ENCODE data around the gene LRMDA.

Gene LRMDA

DNA sequence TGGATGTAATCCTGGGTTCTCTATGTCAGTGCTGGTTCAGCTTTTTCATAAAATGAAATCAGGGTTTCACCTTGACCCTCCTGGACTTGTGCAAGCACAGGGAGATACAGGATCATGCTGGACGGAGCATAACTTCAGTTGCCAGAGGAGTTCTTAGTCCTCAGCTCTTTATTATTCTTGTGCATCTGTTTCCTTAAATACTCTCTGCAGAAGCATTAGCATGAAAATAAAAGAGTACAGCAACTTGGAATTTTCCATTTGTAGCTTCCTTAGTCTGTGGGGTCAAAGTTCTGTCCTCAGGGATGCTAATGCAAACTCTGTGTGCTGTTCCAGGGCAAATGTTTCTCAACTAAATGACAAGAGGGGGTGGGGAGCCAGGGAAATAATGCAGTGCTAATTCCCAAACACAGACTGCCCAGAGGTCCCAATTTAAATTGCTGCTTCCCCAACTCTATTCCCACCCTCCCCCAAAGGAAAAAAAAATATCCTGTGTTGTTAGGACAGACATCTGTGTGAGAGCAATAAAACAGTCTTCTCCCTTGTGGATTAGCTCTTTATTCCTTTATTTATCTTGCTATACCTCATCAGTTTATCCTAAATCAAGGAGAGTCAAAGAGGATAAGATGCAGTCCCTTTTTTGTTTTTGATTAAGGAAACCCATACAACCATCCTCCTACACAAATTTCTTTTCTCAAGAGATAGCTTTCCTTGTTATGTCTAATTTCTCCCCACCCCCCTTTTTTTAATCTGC, 905.0 kb downstream of the LRMDA start:
- no peak for DNase-seq

DNA sequence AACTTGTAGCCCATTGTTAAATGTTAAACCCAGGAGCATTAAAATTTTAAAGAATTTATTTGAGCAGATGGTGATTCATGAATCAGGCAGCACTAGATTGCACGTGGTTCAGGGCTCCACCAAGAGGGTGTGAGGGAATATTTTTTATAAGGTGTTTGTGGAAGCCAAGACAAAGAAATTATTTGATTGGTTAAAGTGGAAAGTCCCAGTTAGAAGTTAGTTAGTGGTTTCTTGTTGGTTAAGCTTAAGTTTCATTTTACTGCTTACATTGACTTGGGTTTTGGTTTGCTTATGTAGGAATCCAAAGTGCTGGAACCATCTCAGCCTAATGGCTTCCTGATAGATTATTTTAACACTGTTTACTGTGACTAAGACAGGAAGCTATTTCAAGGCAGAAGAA, 906.2 kb downstream of the LRMDA start:
- no peak for DNase-seq

DNA sequence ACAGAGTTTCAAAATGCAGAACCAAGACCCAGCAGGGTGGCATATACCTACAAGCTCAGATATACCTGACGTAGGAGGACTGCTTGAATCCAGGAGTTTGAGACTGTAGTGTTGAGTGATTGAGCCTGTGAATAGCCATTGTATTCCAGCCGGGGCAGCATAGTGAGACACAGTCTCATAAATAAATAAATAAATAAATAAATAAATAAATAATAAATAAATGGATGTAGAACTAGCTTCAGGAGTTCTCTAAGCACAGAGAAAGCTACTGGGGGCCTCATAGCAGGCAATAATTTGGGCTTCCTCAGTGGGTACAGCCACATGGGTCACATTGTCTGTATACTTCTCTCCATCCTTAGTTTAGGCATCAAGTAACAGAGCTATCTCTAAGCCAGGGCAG, 906.8 kb downstream of the LRMDA start:
- DNase-seq = no peak

DNA sequence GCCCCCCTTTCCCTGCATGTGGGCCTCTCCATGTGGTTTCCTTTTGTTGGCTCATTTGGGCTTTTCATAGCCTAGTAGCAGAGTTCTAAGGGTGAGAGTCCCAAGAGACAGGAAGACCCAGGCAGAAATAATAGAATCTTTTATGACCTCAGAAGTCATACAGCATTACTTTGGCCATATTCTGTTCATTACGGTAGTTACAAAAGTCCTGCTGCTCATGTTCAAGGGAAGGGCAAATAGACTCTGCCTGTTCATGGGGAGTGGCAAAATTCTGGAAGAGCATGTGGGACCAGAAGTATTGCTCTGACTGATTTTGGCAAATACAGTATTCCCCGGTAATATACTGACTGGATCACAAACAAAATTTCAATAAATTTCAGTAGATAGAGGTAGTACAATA, 910.3 kb downstream of the LRMDA start:
- DNase-seq = no peak

DNA sequence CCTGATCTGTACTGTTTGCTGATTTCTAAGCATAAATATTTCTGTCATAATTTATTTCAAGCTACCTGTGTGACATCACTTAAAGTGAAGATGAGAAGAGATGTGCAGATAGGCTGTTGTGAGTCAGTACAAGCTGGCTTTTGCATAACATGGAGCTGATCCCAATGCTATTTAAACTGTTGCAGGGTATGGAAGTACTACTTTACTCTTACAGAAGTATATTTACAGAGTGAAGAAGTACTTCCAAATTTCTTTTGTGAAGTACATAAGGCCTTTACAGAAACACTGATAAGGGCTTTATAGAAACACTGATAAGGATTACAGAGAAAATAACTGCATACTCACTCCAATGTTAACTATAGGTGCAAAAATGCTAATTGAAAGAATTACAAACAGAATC, 911.6 kb downstream of the LRMDA start:
- DNase-seq = no peak

DNA sequence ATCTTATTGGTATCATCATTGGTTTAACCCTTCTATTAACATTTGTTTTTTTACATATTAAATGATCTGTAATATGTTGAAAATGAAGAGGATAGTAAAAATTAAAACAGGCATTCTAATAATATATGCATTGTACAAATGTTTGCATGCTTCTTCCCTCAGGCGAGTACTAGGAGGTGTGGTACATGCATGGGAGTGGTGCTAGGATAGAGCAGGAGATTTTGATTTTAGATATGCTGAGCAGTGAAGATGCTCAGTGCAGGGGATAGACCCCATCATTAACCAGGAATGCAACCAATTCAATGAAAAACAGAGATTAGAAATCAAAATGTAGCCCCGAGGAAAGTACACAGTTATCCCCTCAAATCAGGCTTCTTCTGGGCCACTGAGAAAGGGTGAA, 916.4 kb downstream of the LRMDA start:
- DNase-seq = no peak

DNA sequence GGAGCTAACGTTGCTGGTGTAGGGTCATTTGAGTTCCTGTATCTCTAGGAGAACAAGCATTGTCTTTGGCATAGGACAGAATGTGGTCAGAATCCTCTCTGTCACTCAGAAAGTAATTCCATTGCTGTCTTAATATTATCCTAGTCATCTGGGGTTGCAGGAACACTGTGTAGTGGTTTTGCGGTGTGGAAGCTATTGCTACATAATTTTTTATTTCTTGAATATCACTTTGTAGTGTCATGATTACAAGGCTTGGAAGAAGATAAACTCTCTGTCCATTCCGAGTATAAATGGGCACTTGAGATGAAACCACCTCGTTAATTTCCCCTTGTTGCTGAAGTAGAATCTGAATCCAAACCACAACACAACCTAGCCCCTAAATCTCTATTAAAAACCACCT, 919.2 kb downstream of the LRMDA start:
- DNase-seq = no peak

DNA sequence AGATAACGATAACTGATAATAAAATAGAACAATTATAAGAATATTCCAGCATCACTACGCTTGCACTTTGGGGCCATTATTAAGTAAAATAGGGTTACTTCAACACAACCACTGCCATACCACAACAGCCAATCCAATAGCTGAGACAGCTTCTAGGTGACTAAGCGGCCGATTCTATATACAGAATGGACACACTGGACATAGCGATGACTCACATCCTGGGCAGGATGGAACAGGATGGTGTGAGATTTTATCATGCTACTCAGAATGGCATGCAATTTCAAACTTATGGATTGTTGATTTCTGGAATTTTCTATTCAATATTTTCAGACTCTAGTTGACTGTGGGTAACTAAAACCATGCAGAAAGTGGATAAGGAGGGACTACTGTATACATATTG, 920.9 kb downstream of the LRMDA start:
- DNase-seq = no peak

DNA sequence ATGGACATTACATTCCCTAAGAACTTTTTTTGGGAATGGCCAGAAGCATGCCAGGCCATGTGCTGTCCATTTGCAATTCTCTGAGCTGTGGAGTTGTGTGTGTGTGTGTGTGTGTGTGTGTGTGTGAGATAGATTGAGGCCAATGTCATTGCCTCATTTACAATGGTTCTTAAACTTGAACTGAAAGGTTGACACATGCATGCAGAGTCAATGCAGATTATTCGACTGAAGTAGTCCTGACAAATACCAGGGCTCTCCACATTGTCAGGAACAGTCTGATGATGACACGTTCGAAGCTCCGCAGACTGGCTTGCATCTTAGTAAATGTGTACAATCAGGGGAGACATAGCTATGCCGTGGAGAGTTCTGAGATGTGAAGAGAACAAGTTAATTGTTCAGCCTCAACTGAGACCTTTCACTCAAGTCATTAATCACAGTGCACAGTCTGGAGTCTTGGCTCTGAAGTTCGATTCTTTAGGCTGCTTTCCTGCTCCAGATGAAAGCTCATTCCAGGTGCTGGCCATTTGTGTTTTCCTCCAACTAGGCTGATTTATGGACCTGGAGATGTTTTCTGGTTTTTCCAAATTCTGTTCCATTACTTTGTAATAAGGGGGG, 921.9 kb downstream of the LRMDA start:
- no peak for DNase-seq

DNA sequence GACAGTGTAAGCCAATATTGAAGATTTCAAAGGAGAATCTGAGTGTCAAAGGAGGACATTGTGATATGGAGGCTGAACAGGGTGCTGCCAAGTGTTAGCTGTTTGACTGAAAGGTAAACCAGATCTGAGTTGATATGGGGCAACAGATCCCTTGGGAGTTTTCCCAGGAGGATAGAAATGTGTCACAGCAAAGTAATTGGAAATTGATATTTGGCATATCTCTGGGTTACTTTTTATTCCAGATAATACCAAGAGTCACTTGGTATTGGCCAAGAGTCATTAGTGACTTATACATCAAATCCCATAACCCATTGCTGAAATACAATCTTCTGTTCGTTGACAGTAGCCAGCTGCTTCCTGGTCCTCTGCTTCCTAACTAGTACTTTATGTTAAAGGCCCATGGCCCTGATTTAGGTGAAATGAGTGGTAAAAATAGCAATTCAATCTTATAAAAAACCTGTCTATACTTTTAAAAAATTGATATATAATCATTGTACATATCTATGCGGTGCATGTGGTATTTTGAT, 922.9 kb downstream of the LRMDA start:
- no peak for DNase-seq

DNA sequence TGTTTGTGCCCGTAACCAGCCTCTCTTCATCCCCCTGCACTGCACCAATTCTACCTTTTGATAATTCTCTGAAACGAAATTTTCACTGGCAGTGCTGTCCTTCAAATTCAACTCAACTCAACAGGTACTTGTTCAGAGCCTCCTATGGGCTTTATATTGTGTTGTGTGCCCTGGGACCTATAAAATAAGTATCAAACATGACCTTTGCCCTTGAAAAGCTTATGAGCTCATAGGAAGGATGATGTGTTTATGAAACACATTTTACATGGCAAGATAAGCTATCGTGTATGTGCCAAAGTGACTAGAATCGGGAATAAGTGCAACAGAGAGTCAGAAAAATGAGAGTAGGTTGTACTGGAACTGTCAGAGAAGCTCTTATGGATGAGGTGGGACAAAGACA, 923.5 kb downstream of the LRMDA start:
- DNase-seq = no peak

DNA sequence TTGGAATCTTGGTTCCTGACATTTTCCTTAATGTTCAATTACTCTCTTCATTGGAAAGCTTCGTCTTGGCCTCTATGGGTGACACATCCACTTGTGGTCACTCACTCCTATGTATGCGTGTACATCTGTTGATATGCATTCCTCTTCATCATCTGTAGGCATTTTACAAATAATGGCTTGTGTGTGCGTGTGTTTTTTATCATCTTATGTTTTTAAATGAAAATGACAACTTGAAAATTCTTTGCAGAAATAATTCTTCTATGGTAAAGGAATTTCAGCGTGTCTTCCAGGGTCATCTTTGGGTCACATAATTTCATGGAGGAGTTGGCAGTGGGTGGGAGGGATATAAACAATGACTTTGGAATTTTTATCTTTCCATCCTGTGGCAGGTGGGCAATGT, 925.1 kb downstream of the LRMDA start:
- DNase-seq = no peak

DNA sequence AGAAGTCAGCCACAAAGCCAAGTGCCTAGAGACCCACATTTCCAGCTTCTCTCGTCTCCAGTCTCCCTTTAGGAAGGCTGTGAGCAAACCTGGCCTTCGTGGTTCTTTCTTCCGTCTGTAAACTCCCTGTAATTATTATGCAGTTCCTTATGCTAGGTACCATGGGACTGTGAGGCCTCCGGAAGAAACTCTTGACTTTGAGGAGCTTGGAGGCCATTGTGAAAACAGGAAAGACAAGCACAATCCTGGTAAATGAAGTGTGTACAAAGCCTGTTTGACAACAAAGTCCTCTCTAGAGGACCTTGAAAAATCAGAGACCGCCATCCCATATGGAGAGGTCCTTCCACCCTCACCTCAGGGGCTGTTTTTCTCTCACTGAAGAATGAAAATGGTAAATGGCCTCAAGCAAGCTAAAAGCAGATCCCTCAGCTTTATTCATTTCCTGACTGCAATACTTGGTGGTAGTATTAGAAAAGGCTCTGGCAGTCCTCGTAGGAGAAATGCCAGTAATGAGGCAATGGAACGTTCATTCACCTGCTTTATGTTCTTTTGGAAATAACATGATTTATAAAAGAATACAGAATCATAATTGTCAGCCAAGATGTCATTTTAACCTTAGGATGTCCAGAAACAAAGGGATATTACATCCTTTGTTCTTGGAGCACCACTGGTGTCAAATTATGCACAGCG, 926.4 kb downstream of the LRMDA start:
- no peak for DNase-seq

DNA sequence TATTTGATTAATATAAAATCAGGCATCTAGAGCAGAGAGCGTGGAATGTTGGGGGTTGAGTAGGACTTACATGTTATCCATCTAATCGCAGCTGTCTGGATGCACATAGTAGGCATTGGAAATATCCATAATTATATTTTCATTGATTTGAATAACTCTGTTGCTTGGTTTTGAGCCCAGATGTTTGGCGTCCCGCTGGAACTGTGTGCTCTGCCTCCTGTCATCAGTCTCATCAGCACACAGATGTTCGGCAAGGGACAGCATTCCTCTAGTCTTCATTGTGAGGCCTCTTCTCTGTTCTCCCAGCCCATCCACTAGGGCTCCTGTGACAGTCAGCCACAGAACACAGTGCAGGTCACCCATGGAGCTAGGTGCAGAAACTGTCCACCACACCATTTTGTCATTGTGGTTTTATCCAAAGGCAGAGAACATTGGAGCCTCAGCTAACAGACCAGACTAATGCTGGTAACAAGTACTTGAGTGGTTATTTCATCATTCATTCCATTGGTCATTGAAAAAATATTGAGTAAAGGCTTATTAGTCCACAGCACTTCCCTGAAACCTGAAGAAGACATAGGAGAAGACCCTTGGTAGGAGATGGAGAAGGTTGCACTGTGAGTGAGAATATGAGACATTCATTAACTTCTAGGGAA, 927.4 kb downstream of the LRMDA start:
- DNase-seq = no peak

DNA sequence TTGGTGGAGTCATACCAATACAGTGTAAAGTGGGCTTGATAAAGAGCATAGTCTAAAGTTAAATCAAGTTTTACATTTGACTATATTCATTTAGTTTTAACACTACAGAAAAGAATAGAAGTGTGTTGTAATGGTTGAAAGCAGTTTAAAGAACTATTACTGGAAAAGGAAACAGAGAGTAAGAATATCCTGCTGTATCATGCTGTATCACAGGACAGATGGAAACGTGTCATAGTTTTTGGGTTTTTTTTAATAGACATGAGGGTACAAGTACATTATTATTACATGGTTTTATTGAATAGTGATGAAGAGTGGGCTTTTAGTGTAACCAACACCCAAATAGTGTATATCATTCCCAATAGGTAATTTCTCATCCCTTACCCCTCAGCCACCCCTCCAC, 944.3 kb downstream of the LRMDA start:
- DNase-seq = no peak

DNA sequence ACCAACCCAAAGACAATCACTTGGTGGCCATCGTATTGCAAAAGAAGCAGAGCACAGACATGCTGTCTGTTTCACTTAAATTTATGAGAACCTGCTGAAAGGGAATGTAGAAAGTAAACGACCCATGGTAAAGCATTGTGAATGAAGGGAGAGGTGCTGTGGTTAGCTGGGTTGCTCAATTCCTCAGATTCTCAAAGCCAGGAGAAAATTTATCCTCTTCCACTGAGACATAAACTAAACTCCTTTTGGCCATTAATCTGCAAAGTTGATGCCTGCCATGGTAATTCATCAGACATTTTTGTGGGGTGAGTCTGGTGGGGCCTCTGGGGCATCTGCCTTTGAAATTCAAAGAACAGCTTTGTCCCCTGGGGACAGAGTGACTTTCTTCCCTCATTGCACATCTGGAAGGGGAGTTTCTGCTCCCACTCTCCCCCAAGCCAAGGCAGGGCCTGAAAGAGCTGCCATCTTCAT, 951.0 kb downstream of the LRMDA start:
- DNase-seq = no peak

DNA sequence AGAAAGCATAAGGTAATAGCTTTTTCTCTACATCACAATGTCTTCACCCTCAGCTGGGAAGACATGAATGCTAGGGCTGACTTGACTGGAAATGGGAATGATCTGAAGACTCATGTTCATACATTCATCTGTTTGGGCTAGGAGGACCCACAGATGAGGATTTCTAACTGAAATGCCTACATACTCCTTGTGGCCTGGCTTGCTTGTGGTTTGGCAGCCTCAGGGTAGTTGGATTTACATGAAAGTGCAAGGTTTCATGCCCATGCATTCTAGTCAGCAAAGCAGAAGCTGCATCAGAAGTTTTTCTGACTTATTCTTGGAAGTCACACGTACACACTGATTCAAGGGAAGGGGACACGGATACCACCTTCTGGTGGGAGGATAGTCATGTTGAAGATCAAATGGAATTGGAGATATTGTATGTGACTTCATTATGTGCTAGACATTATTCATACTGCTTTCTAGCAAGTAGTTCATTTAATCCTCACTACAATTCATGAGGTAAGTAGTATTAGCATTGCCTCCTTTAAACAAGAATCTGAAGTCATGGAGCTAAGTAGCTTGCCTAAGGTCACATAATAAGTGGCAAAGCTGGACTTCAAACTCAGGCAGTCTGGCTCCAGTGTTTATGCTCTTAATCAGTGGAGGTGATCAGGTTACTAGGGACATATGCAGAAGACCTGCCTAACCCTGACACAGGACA, 957.0 kb downstream of the LRMDA start:
- no peak for DNase-seq

DNA sequence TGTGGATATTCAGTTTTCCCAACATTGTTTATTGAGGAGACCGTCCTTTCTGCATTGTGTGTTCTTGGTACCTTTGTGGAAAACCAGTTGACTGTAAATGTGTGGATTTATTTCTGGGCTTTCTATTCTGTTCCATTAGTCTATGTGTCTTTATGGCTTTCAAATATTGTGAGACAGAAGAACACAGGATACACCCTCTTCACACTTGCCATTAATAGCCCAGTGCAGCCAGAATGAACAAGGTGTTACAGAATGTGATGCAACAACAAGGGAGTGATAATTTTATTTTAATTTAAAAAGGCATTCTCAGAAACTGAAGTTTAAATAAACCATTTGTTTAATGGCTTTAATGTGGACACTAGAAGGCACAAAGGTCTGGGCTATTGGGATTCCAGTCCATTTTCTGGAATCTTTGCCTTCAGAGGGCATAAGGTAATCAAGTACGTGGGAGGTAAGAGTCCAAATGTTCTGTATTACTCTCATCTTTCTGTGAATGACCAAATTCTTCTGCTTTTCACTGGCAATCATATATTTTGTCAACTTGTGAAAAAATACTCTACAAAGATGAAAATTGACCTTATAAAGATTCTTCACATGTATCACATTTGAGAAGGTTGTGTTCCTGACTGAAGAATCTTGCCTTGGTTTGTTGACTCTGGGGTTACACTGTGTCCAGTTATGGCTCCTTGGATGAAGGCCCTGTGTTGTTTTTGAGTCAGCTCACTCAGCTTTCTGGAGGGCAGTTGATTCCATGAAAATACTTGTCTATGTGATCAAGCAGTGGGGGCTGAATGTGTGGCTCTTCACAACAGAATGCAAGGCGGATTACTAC, 962.7 kb downstream of the LRMDA start:
- DNase-seq = no peak

DNA sequence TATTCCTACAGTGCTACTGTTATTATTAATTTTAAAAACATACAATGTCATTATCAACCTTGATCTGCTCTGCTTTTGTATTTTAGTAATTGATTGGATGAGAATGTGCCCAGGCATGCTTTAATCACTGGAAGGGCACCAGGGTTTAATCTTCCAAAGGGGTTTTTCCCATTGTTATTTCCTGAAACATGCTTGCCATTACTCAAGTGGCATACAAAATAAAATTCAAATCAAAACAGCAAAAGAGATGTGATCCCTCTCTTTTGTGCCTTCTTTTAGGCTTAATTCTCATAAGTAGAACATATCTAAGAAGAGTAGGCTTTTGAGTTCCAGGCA, 963.3 kb downstream of the LRMDA start:
- DNase-seq = no peak

DNA sequence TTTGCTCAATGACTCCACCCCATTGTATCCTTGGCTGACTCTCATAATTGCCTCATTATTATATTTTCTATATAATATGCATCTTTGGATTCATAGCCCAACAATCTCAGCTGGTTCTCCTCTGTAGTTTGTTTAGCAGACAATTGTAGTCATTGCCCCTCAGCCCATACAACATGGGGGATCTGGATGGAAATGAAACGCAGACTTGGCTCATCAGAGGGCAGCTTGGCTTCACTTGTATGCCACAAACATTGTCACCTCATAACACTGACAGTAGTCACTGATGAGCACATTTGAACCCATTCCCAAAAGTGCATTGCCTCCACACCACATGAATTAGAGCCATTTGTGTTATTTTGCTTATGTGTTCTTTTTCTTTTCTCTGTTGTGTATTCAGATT, 963.8 kb downstream of the LRMDA start:
- DNase-seq = no peak

DNA sequence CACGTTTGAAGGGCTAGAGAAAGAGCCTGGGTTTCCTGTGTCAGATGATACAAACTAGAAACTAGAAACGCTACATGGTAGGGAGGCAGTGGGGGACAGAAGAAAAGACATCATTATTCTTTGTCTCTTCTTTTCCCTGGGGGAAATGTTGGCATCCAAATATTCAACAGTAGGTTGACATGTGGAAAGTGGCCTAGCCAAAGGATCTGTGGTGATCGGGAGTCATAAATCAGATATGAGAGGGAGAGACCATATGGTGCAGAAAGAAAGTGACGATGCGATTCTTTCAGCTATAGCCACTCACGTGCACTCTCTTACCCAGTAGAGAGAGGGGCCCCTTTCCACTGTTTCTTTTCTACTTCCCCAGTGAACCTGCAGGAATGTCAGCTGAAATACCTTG, 964.7 kb downstream of the LRMDA start:
- no peak for DNase-seq

Data from activated CD4-positive, alpha-beta T cell treated with anti-CD3 and anti-CD28 coated beads for 1 hour (primary cell).